Activated naive CD4-positive, alpha-beta T cell treated with anti-CD3 and anti-CD28 coated beads, Interleukin-2, amount 50 U/mL, for 72 hours (primary cell): ENCODE measurements around the gene SMARCA5. TPM values are rescaled to one million over a fixed set of nuclear protein-coding genes. Genes with fewer than 3 reads are reported as not detected.

ENCODE experiments used
- ATAC-seq, 2 donors: fragments of 150-1000 bp; cut with Tn5 transposase; 2 replicates each; pipeline ENCODE4 v1.10.0; 2021; ENCODE audit warnings: mild to moderate bottlenecking in 2 of 2, moderate library complexity in 2 of 2
- DNase-seq, 2 donors: peaks; one replicate each; pipeline ENCODE4 v3.0.0; 2021 to 2022; ENCODE audit warnings: low spot score in 2 of 2
- H3K27ac Mint-ChIP-seq, 2 donors: one replicate each; pipeline ENCODE4 v1.8.0; 2022; ENCODE audit warnings: mild to moderate bottlenecking in 2 of 2, mixed read lengths in 2 of 2
- H3K36me3 Mint-ChIP-seq, 2 donors: one replicate each; pipeline ENCODE4 v1.8.0; 2022; ENCODE audit warnings: mixed read lengths in 2 of 2
- H3K9me3 Mint-ChIP-seq, 2 donors: one replicate each; pipeline ENCODE4 v1.8.0; 2022; ENCODE audit warnings: mixed read lengths in 2 of 2
- total RNA-seq, 2 donors: library from RNA; stranded (reverse); gene quantifications; one replicate each; pipeline ENCODE4 v1.2.3, GENCODE V29; 2022

The SMARCA5 gene, protein sequence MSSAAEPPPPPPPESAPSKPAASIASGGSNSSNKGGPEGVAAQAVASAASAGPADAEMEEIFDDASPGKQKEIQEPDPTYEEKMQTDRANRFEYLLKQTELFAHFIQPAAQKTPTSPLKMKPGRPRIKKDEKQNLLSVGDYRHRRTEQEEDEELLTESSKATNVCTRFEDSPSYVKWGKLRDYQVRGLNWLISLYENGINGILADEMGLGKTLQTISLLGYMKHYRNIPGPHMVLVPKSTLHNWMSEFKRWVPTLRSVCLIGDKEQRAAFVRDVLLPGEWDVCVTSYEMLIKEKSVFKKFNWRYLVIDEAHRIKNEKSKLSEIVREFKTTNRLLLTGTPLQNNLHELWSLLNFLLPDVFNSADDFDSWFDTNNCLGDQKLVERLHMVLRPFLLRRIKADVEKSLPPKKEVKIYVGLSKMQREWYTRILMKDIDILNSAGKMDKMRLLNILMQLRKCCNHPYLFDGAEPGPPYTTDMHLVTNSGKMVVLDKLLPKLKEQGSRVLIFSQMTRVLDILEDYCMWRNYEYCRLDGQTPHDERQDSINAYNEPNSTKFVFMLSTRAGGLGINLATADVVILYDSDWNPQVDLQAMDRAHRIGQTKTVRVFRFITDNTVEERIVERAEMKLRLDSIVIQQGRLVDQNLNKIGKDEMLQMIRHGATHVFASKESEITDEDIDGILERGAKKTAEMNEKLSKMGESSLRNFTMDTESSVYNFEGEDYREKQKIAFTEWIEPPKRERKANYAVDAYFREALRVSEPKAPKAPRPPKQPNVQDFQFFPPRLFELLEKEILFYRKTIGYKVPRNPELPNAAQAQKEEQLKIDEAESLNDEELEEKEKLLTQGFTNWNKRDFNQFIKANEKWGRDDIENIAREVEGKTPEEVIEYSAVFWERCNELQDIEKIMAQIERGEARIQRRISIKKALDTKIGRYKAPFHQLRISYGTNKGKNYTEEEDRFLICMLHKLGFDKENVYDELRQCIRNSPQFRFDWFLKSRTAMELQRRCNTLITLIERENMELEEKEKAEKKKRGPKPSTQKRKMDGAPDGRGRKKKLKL
- 10 to 100 TPM; 42.8 to 54.1 TPM for total RNA-seq

DNA sequence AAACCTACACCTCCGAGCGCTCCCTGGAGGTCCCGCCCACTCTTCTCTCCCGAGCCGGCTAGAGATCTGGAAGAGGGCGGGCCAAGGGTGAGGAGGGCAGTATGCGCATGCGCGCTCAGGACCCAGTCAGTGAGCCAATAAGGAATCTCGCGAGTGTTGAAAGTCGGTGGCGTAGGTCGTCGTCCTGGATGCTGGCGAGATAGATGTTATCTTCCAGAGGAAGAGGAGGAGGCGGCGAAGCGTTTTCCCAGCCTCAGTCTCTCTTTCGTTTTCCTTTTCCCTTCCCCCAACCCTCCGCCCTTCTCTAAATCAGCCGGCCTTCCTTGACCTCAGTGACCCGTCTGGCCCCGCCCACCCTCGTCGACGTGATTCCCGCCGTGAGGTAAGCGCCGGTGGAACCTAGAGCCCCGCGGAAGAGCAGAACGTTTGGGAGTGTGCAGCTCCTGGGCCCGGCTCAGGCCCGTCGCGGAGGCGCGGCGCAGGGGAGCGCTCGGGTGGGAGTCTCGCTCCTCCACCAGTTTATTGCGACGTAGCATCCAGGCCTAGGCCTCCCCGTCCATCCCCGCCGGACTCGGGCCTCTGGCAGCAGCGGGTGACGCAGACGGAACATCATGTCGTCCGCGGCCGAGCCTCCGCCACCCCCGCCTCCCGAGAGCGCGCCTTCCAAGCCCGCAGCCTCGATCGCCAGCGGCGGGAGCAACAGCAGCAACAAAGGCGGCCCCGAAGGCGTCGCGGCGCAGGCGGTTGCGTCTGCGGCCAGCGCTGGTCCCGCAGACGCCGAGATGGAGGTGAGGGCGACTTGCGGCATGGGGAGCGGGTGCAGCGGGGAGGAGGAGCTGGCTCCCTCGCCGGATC is at the start of gene SMARCA5:
TSS of gene SMARCA5 (plus strand) at position 389 of the 855 bp plus-strand sequence. CDS start at position 612, 223 bp downstream.
- DNase-seq (peak; percentile 90 to 98), ATAC-seq (peak; percentile 84 to 86)
- Mint-ChIP-seq H3K9me3 (no peaks in the 10 kb centered on the region), H3K27ac (peak within 1 kb of the TSS; percentile 99), H3K36me3 (peaks cover 26% of the 10 kb centered on the region in 2 donors)

- no peaks in the 10 kb centered on the region for H3K36me3 Mint-ChIP-seq
- no peaks in the 10 kb centered on the region for H3K9me3 Mint-ChIP-seq
- ATAC-seq (no peak), DNase-seq (no peak)
- no peak overlapping the region for H3K27ac Mint-ChIP-seq
Measured at GRCh38 chr4:143473334-143474126, 40.0 kb upstream of the SMARCA5 start.

- Mint-ChIP-seq H3K27ac (no peak overlapping the region), H3K36me3 (no peaks in the 10 kb centered on the region), H3K9me3 (no peaks in the 10 kb centered on the region)
- no peak for DNase-seq
- no peak for ATAC-seq
Measured at GRCh38 chr4:143477487-143477886, 36.0 kb upstream of the SMARCA5 start.

DNA sequence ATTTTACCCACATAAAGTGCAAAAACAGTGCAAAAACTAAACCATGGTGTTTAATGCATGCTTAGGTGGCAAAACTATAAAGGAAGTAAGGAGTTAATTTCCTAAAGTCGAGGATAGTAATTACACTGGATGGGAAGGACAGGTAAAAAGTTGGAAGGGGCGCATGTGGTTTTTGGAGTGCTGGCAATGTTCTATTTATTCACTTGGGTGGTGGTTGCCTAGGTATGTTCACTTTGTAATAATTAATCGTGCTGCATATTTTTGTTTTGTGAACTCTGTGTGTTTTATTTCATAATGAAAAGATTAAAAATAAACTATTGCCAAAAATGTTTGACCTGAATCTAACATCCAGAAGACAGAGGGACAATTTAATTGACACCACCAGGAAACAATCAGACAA is 32.1 kb upstream of the SMARCA5 start:
- H3K27ac Mint-ChIP-seq: no peak overlapping the region
- ATAC-seq: no peak
- no peaks in the 10 kb centered on the region for H3K9me3 Mint-ChIP-seq
- no peaks in the 10 kb centered on the region for H3K36me3 Mint-ChIP-seq
- DNase-seq: no peak

GRCh38 chr4:143482840-143483239 is 30.7 kb upstream of the SMARCA5 start:
- no peaks in the 10 kb centered on the region for H3K36me3 Mint-ChIP-seq
- H3K27ac Mint-ChIP-seq: no peak overlapping the region
- no peak for DNase-seq
- H3K9me3 Mint-ChIP-seq: no peaks in the 10 kb centered on the region
- no peak for ATAC-seq

DNA sequence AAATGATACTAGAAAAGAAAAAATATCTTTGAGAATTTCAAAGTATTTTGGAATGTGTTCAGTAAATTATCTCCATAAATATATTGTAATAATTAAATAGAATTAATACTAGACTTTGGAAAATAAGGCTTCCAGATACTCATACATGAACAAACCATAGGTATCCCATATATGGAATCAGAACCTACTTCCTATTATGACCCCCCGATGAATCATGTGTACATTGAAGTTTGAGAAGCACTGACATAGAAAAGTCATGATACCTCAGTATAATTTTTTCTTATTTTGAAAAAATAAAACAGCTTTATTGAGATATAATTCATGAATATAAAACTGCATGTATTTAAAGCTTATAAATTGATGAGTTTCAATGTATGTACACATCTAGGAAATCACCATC is 27.2 kb upstream of the SMARCA5 start:
- ATAC-seq (no peak), DNase-seq (no peak)
- Mint-ChIP-seq H3K9me3 (peaks cover 3 to 7% of the 10 kb centered on the region in 2 donors), H3K36me3 (peaks cover 0 to 5% of the 10 kb centered on the region in 2 donors), H3K27ac (no peak overlapping the region)

GRCh38 chr4:143488687-143489086 is 24.8 kb upstream of the SMARCA5 start:
- H3K9me3 Mint-ChIP-seq: peaks cover 3 to 7% of the 10 kb centered on the region in 2 donors
- DNase-seq (no peak), ATAC-seq (no peak)
- H3K27ac Mint-ChIP-seq: no peak overlapping the region
- peaks cover 0 to 5% of the 10 kb centered on the region in 2 donors for H3K36me3 Mint-ChIP-seq

GRCh38 chr4:143489106-143489505 is 24.4 kb upstream of the SMARCA5 start:
- Mint-ChIP-seq H3K36me3 (peaks cover 0 to 5% of the 10 kb centered on the region in 2 donors), H3K27ac (no peak overlapping the region), H3K9me3 (peaks cover 3 to 7% of the 10 kb centered on the region in 2 donors)

DNA sequence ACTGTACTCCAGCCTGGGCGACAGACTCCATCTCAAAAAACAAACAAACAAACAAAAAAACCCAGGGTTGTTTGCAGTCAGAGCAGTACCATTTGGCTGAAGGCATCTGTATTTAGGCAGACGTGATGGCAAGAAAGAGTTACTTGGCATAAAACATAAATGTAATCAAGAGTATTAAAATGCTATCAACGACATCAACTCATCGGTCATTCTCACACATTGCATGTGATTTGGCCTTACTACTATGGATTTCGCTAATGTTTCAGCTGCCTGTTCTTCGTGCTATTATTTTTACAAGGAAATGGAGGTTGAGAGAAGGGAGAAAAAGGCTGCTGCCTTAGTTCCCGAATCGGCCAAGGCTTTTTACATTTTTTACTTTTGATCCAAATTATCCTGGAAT is 15.5 kb upstream of the SMARCA5 start:
- Mint-ChIP-seq H3K27ac (no peak overlapping the region), H3K36me3 (no peaks in the 10 kb centered on the region), H3K9me3 (peaks cover 0 to 5% of the 10 kb centered on the region in 2 donors)
- DNase-seq: no peak
- ATAC-seq: no peak

More at GRCh38 chr4:143489106-143489505, 24.4 kb upstream of the SMARCA5 start:
- no peak for ATAC-seq
- DNase-seq: no peak

DNA sequence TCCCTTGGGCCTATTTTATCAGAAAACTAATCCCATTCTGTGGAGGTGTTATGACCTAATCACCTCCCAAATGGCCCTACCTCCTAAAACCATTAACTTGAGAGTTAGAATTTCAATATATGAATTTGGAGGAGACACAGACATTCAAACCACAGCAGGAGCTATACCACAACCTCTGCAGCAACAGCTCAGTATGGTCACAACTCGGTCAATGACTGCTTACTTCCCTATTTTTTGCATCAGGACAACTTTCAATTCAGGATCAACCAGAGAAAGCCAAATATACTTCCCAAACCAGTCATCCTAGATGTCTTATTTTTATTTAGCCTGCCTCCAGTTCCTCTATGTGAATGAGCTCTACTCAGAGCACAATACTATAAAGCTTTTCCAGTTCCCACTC is 11.3 kb upstream of the SMARCA5 start:
- DNase-seq (no peak), ATAC-seq (no peak)
- Mint-ChIP-seq H3K9me3 (peaks cover 0 to 5% of the 10 kb centered on the region in 2 donors), H3K36me3 (no peaks in the 10 kb centered on the region), H3K27ac (no peak overlapping the region)

DNA sequence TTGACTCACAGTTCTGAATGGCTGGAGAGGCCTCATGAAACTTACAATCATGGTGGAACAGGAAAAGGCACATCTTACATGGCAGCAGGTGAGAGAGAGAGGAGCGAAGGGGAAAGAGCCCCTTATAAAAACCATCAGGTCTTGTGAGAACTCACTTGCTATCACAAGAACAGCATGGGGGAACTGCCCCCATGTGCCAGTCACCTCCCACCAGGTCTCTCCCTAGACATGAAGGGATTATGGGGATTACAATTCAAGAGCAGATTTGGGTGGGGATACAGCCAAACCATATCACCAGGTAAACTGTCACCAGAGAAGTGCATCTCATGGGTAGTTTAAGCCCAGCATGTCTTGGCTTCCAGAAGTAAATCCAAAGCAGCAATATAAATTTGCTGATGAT is 7.5 kb upstream of the SMARCA5 start:
- ATAC-seq (no peak), DNase-seq (no peak)
- peaks cover 0 to 3% of the 10 kb centered on the region in 2 donors for H3K9me3 Mint-ChIP-seq
- H3K27ac Mint-ChIP-seq: no peak overlapping the region
- no peaks in the 10 kb centered on the region for H3K36me3 Mint-ChIP-seq

DNA sequence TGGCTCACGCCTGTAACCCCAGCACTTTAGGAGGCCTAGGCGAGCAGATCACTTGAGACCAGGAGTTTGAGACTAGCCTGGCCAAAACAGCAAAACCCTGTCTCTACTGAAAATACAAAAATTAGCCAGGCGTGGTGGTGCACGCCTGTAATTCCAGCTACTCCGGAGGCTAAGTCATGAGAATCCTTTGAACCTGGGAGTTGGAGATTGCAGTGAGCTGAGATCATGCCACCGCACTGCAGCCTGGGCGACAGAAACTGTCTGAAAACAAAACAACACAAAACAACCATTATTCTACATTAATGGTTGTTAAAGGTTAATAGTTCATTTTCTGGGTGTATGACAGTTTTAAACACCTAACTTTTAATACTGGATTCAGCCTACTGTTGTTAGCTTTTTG is 1.6 kb upstream of the SMARCA5 start:
- no peak overlapping the region for H3K27ac Mint-ChIP-seq

DNA sequence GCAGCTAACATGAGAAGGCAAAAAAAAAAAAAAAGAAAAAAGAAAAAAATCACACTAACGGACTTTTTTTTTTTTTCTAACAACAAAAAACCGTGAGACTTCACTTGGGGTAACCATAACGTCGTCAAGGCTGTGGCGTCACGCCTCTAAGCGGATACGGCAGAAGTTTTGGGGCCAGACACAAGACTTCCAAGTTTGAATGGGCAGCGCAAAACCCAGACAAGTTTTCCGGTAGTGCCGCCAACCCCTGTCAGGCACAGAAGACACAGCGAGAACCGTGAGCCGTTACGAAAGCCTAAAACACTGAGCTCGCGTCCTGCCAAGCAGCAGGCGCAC is 556 bp upstream of the SMARCA5 start:
- peak; percentile 47 to 65 for ATAC-seq
- no peak for DNase-seq
- Mint-ChIP-seq H3K27ac (peak overlapping the region; percentile 99), H3K36me3 (peaks cover 26% of the 10 kb centered on the region in 2 donors), H3K9me3 (no peaks in the 10 kb centered on the region)

More for the DNA sequence above, 1.6 kb upstream of the SMARCA5 start:
- DNase-seq (no peak), ATAC-seq (no peak)
- Mint-ChIP-seq H3K36me3 (peaks cover 24 to 26% of the 10 kb centered on the region in 2 donors), H3K9me3 (no peaks in the 10 kb centered on the region)

DNA sequence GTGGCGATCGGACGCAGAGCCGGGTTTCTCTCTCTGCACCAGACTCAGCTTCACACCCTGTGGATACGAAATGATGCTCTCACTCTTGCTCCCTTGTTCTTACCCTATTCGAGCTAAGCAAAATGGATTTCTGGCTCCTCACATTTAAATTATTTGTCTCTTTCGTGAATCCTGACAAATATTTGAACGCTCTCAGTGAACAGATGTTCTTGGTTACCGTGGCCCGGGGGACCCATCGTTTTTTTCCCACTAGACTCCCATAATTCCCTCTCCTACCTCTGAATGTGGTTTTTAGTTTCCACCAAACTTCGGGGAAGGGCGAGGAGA is 630 bp downstream of the SMARCA5 start:
- Mint-ChIP-seq H3K27ac (peak overlapping the region; percentile 99), H3K36me3 (peaks cover 26 to 32% of the 10 kb centered on the region in 2 donors), H3K9me3 (no peaks in the 10 kb centered on the region)
- DNase-seq (no peak), ATAC-seq (no peak)

- peak overlapping the region; percentile 99 for H3K27ac Mint-ChIP-seq
- peaks cover 27 to 36% of the 10 kb centered on the region in 2 donors for H3K36me3 Mint-ChIP-seq
- DNase-seq (peak; percentile 10 to 60), ATAC-seq (no peak)
- H3K9me3 Mint-ChIP-seq: no peaks in the 10 kb centered on the region
Measured at GRCh38 chr4:143514497-143514896, 995 bp downstream of the SMARCA5 start.

DNA sequence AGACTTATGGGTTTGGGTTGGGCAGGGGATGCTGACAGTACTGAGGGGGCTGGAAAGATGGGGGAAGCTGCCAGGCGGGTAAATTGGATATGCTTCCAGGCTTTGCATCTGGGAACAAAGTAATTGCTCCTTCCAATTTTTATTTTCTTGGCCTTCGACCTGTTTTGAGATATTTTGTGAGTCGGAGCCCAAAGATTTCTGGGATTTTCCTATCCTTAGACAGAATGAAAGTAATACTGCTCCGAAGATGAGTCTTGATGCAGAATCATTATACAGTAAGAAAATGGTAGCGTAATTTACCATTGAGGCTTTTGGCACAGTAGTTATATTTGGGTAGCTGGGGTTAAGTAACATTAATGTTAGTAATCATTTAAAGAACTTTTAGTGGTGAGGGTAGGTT is 1.4 kb downstream of the SMARCA5 start:
- ATAC-seq: no peak
- no peak for DNase-seq
- Mint-ChIP-seq H3K9me3 (no peaks in the 10 kb centered on the region), H3K36me3 (peaks cover 31 to 40% of the 10 kb centered on the region in 2 donors), H3K27ac (peak overlapping the region; percentile 99)
